ENCODE measurements around the gene KRT2.

GRCh38 chr12:52699373-52699772 is 47.4 kb upstream of the KRT2 start:
- no peak for TF ChIP-seq CTCF (IDR thresholded peaks at IDR 0.05)
- TF ChIP-seq POLR2A (IDR thresholded peaks at IDR 0.05) = no peak

All from Peyer's patch (tissue), 4 donors.